HG03571 (cell line): ENCODE measurements around the gene PGLYRP4.
"Not testable (repeated sequence)": the region's sequence is repeated elsewhere in the genome, so short reads cannot be mapped to it uniquely, and the experiment has no call there.

ENCODE experiments used
- ATAC-seq: cut with Tn5 transposase; IDR thresholded peaks from one replicate; pipeline ENCODE4 v1.9.1; 2021; ENCODE audit not compliant: unreplicated experiment

Gene PGLYRP4

GRCh38 chr1:153357076-153357852 lies 8.6 kb upstream of the PGLYRP4 start:
- ATAC-seq: no peak

DNA sequence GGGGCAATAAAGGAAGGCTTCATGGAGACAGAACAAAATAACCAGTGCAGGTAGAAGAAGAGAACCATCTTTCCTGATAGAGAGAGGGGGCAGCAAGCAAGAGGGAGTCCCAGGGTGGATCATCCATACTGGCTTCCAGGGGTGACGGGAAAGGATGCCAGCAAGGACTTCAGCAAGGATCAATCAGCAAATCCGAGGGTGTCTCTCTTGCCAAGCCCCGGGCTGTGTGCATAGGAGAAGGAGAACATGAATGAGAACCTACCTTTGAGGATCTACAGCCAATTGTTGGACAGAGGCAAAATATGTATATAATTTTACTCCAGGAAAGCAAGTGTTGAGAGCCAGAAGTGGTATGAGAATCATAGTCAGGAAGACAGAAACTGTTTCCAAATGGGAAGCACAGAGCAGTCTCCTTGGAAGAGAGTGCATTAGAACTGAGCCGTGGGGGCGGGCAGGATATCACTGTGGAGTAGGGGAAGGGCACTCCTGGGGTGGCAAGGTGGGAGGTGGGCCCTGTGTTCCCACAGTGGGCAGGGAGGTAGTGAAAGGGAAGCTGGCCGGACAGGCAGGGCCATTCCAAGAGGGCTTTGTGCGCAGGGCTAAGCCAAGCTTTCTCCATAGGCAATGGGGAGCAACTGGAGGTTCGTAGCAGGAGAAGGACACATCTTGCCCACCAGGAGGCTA lies 7.9 kb upstream of the PGLYRP4 start:
- ATAC-seq: no peak

- no peak for ATAC-seq
Measured at GRCh38 chr1:153355445-153356071, 6.9 kb upstream of the PGLYRP4 start.

GRCh38 chr1:153354515-153355193 lies 6.0 kb upstream of the PGLYRP4 start:
- no peak for ATAC-seq

- no peak for ATAC-seq
Measured at GRCh38 chr1:153353226-153353947, 4.7 kb upstream of the PGLYRP4 start.

- no peak for ATAC-seq
Measured at GRCh38 chr1:153352523-153352922, 3.9 kb upstream of the PGLYRP4 start.

- ATAC-seq: no peak
Measured at GRCh38 chr1:153350321-153350957, 1.8 kb upstream of the PGLYRP4 start.

GRCh38 chr1:153349363-153350320 lies 1.0 kb upstream of the PGLYRP4 start:
- no peak for ATAC-seq

- no peak for ATAC-seq
Measured at GRCh38 chr1:153347856-153348255, 785 bp downstream of the PGLYRP4 start.

DNA sequence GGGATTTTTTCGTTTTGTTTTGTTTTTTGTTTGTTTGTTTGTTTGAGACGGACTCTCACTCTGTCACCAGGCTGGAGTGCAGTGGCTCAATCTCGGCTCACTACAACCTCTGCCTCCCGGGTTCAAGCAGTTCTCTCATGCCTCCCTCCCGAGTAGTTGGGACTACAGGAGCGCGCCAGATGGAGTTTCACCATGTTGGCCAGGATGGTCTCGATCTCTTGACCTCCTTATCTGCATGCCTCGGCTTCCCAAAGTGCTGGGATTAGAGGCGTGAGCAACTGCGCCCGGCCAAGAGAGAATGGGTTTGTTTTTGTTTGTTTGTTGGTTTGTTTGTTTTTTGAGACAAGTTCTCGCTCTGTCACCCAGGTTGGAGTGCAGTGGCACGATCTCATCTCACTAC lies 1.6 kb downstream of the PGLYRP4 start:
- ATAC-seq: not testable (repeated sequence)

DNA sequence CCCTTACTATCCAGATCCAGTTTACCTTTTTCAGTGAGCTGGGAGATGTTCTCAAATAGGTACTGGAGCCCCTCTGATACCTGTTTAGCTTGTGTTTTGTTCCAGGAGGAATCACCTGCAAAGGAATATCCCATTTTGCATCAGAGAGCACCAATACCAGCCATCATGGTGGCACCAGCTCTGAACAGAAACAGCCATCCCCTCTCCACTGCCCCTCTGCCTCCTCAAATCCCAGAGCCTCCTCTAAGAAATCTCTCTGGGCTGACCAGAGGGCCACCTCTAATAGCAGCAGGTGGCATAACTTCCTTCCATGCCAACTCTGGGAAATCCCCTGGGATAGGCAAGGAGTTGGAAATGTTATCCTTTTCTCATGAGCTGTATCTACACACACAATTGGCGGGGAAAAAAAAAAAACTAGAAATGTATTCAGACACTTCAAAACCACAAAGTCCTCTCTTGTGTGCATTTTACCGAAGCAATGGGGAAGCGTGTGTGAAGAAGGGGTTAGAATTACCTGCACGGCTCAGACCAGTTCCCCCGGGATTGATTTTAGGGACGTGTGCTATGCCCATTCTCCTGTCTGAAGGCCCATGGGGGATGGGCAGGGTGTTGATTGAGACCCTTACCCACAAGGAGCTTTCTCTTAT lies 2.4 kb downstream of the PGLYRP4 start:
- ATAC-seq: no peak

DNA sequence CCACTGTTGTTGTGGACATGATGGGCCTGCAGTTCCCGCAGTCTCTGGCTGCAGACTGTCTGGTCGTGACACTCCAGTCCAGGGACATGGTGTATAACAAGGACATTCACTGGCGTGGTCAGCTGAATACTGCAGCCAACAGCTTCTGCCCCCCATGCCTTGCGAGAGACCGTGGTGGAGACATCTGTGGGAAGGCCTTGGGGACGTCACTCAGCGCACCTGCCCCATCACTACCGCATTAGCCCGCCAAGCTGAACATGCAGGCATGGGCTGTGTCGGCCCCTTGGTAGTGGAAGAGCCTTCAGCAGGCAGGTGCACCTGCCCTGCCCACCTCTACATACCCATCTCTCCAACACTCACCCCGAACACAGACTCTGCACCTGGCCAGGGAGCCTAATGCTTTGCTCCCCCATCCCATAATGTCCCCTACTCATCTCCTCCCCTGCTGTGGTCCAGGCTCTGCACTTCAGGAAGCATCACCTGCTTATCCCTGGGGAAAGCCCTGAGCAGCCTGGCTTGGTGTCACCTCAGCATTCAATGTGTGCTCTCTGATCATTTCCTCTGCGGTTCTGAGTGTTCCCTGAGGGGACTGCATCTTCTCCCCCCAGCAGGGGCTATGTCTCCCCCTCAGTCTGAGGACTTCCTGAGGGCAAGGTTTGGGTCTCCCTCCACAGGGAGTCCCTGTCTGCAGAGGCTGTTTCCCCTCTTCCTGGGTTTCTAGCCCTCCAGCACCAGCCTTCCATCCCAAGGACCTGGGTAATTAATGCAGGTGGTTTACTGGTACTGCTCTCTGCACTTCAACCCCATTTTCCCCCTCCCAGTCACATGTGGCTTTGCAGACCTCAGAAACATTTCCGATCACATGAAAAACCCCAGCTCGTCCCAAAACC lies 3.2 kb downstream of the PGLYRP4 start:
- ATAC-seq: no peak

- no peak for ATAC-seq
Measured at GRCh38 chr1:153344718-153345025, 4.0 kb downstream of the PGLYRP4 start.

DNA sequence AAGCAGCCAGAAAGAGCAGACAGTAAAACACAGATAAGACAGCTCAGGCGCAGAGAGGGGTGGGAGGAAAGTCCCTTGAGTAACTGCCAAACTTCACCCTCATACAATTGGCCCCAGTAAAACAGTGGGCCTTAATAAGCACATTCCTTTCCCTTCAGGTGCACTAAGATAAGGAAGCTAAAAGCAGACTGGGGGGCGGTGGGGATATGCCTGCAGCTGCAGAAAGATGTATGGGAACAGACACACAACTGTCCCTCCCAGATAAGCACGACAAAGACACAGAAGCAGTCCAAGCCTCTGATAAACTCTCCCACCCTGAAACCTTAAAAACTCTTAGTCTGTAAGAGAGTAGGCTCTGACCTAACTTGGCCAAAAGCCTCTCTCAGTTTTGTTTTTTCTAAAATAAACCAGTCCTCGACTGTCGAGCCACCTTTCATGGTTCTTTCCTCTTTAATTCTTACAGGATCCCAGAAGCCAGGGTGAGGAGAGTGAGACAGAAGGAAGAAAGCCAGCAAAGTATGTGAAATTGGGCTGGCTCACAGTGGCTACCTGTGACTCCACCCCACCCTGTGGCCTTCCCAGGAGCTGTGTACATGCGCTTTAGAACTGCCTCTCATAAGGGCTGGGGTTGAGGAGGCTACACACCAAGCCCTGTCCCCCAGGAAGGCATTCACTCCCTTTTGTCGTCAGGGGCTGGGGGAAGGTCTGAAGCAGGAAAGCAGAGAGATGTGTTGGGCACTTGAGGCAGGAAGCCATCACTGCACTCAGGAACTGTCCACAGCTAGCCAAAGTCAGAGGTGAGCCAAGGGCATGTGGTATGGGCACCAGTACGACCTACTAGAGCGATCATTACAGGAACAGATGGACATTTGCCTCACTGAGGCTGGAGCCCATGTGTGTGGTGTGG lies 4.6 kb downstream of the PGLYRP4 start:
- ATAC-seq: no peak

DNA sequence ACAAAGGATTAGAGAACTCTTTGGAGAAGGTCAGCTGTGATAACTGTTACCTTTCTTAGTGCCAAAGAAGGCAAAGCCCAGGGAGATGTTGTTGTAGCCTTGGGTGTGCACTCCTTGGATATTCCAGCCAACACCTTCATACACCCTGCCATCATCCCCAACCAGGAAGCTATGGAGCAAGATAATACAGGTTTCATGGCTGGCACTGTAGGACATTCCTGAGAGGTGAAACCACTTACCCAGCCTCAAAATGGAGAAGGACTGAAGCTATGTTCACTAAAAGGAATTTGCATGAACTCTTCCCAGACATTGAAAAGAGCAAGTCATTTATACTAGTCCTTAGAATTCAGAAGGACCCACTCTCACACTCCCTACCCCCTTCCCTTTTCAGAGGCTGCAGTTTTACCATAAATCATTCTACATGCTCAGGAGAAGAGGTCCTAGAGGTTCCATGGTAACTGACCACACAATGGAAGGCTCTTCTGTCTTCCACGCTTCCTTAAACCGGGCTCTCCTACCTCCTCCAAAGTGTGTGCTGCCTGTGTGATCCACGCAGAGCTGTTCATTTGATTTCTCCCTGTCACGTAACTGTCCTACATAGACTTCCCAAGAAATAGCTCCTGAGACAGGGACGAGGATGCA lies 5.5 kb downstream of the PGLYRP4 start:
- no peak for ATAC-seq

GRCh38 chr1:153342178-153342577 lies 6.5 kb downstream of the PGLYRP4 start:
- no peak for ATAC-seq
